Fibroblast of peridontal ligament (primary cell): ENCODE measurements around the gene ARHGAP15.

Source experiments
- DNase-seq: peaks from one replicate; pipeline ENCODE4 v3.0.0-alpha.2; 2010; ENCODE audit errors: extremely low read depth

Gene ARHGAP15

GRCh38 chr2:143482316-143482715, 353.1 kb downstream of the ARHGAP15 start:
- peak; percentile 50 for DNase-seq

- DNase-seq: peak; percentile 28
These were observed 353.6 kb downstream of the ARHGAP15 start for GRCh38 chr2:143482771-143483170.

GRCh38 chr2:143486976-143487375, 357.8 kb downstream of the ARHGAP15 start:
- DNase-seq: no peak

- peak; percentile 42 for DNase-seq
These were observed 359.9 kb downstream of the ARHGAP15 start for GRCh38 chr2:143489145-143489544.

- DNase-seq: no peak
These were observed 361.9 kb downstream of the ARHGAP15 start for GRCh38 chr2:143491131-143491530.

DNA sequence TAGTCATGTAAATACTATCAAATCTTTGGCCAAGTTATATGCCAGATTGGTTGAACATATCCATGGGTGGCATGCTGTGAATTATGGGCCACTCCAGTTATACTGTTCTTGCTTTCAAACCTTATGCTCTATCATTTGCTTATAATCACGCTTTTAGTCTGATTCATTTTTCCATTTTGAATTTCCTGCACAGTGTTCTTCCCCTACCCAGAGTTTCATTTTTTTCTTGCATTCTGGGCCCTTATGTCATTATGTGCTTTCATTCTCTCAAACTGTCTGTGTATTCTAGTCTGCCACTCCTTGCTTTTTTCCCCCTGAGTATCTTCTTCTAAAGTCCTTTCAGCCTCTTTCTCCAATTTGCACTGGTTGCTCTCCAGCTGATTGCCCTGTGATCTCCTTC, 364.1 kb downstream of the ARHGAP15 start:
- no peak for DNase-seq

DNA sequence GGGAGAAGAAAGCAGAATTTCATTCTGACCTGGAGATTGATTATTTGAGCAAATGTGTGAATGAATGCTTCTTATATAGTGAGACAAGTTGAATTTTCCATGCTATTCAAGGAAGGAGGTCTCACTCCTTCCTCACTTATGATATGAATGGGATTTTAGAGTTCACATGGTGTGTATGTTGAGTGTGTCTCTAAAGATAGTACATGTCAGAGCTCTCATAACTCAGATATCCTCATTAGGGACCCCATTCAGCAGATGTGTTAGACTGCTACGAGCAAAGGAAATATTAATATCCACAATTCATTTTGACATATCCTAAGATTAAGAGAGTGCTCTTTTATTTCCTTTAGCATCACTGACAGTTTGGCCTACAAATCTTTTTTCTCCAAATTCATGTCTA, 368.5 kb downstream of the ARHGAP15 start:
- no peak for DNase-seq

GRCh38 chr2:143498496-143498895, 369.3 kb downstream of the ARHGAP15 start:
- no peak for DNase-seq

- no peak for DNase-seq
These were observed 369.8 kb downstream of the ARHGAP15 start for GRCh38 chr2:143499061-143499460.

GRCh38 chr2:143501106-143501676, 372.0 kb downstream of the ARHGAP15 start:
- no peak for DNase-seq

DNA sequence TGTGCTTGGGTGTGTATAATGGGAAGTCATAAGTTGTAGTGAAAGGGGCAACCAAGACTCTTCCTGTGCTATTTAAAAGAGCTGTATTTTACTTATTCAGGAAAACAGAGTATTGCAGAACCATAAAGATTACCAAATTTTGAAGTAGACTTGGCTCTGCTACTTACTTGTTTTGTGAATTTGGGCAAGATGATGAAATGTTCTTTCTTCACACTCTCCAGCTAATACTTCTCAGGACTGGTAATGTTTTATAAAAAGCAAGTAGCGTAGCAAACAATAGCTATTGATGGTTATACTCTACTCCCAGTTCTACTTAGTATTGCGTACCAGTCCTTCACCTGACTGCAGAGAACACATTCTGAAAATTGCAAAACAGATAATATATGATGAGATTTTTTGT, 374.1 kb downstream of the ARHGAP15 start:
- DNase-seq: no peak

DNA sequence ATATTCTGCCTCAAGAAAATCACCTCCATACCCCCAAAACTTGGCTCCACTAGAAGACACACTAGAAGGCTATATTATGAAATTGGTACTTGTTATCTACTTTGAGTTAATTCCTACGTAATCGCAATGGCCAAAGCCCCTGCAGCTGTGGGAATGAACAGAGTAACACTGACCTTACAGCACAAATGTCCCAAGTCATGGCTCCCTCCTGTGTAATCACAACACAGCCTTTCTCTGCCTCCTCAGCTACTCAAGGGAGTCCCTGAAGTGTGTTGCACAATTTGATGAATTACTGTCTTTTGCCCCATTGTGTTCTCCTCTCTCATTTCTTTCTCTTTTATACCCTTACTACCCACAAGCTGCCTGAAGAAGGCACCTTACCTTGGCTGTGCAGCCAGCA, 375.2 kb downstream of the ARHGAP15 start:
- DNase-seq: no peak

DNA sequence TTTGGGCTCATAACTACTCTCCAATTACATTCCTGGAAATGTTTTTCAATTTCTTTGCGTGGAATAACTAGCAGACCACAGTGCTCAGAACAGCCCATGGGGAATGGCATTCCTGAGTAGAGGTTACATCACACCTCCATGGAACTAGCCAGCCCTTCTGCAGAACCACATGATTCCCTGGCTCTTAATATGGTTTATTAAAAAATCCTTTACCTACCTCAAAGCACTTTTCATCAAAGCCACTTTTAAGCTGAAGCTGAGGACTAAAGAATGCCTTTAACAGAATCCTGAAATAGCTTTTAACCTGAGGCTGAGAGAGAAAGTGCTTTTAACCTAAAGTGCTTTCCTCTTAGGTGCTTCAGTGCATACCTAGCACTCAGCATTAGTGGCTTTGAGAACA, 376.3 kb downstream of the ARHGAP15 start:
- DNase-seq: peak; percentile 55

DNA sequence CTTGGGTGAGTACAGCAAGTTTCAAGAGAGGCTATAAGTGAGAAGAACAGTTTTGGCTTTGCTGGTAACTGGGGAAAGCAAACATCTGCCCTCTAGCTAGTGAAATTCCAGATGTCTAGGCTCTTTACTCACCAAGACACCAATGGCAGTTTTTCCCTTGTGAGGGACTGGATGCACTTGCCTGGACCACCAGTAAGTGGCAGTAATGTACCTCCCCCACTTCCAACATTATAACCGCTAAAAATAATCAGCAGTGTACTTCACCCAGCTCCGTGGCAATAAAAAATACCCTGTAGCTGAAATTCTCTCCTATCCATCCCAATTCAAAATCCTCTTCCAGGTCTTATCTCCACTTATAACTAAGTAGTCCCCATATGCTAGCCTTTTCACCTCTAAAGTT, 383.9 kb downstream of the ARHGAP15 start:
- DNase-seq: peak; percentile 91

GRCh38 chr2:143514413-143514812, 385.2 kb downstream of the ARHGAP15 start:
- DNase-seq: peak; percentile 56

GRCh38 chr2:143515318-143515717, 386.1 kb downstream of the ARHGAP15 start:
- DNase-seq: no peak

GRCh38 chr2:143519521-143519920, 390.3 kb downstream of the ARHGAP15 start:
- no peak for DNase-seq

DNA sequence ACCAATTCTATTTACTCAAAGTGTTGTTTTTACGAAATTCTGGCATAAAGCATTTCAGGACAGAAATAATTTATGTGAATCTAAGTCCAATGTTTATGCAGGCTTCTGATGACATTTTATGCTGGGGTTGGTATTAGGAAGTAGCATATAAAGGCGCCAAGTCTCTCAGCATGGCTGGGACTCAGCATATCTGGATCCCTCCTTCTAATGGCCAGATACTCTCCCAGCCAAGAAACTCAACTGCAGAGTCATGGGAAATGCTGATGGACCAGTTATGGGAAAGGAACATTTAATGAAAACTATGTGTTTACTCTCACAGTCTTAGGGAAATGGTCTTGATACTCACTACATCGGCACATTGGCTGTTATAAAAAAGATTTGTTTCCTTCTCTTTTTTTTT, 392.2 kb downstream of the ARHGAP15 start:
- DNase-seq: no peak

DNA sequence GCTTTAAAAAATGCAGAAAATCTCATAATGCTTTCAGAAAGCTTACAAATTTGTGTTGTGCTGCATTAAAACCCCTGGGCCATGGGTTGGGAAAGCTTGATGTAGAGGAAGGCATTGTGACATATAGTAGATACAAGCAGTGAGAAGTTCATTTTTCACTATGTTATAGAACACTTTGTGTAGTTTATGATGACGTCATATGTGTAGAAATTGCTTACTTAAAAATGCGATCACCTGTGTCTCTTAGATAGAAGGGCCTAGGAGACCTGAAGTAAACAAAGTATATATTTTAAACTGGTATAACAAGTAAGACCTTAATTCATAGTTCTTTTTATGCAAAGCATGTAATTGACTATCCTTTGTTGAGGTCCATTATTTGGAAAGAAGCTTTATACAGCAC, 393.5 kb downstream of the ARHGAP15 start:
- DNase-seq: no peak

DNA sequence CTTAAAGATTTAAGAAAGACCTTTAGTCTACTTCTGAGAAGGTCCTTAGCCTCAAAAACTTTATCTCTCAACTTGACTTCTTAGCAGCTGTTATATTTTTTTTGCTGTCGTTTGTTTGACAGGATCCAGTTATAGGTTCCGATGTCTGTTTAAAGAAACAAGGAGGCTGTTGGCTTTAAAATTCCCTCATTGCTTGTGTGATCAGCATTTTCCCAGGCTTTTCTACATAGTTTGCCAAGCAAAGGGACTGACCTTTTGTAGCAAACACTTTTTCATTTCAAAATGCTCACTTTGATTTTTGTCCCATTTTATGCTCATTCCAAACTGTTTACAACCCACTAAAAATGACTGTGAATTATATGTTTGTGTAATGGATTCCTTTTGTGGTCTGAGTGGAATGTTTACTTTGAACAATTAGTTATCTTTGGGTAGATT, 394.9 kb downstream of the ARHGAP15 start:
- peak; percentile 83 for DNase-seq

GRCh38 chr2:143524559-143525401, 395.6 kb downstream of the ARHGAP15 start:
- DNase-seq: peak; percentile 82

DNA sequence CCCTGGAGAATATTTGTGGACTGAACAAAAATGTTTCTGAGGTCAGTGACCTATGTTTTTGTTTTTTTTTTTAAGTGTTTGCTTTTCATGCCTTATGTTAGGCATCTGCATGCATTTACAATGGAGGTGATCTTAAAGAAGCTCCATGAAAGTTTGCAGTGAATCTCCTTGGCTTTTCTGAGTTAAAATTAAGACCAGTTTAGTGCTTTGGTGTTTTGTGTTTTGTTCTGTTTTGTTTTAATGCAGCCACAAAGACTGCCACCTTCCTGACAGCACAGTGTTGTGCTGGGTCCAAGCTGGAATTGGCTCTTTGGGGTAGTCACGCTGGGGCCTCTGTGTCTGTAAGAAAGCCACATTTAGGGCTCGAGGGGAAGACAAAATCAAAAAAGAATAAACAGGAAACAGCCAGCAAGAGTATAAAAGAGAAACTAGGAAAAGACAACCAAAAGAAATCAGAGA, 396.2 kb downstream of the ARHGAP15 start:
- DNase-seq: peak; percentile 20

DNA sequence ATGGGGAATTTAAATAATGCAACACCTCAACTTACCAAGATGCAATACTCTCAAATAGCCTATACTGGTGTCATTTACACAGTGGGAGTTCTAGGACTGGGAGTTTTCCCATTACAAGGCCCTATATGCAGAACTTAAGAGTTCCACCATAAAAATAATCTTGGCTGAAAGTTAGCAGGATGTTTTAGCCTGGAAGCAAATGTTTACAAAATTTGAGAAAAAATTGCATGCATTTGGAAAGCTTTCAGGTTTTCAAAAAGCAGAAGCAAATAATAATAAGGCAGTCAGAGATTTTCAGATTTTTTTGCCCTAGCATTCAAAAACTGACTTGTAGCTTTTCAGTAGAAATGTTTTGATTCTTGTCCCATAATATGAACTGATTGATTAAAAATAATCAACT, 397.3 kb downstream of the ARHGAP15 start:
- DNase-seq: peak; percentile 27
